Measurements from ENCODE around the gene COBL. TPM values are rescaled to one million over a fixed set of nuclear protein-coding genes. Genes with fewer than 3 reads are reported as not detected.

COBL gene
- total RNA-seq, 4 donors from 2014 or later: 50.2 to 156 (median 65.1) TPM

DNA sequence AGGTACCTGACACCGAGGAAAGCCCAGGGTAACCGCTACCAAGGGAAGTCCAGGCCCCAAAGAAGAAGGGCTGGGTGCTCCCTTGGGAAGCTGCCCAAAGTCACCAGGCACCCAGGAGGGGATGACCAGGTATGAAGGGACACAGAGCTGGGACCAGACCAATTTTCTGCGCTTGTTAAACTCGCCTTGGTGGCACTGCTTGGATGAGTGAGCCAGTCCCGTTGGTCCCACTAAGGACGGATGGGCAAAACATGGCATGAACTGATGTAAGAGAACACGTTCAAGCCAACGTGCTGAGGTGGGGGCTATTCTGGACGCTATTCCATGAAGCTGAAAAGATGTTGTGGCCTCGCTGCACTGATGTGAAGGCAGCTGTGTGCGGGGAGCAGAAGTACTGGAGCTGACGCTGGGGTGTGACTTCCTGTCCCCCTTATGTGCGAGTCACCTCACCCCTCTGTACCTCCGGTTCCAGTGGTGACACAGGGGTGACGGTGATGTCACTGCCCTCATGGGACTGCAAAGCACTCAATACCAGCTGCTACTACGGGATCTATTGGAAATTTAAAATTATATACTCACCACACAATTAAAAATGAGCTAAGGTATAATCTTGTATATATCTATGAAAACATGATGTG is 73.6 kb downstream of the COBL start:
- TF ChIP-seq, protein P1, sequence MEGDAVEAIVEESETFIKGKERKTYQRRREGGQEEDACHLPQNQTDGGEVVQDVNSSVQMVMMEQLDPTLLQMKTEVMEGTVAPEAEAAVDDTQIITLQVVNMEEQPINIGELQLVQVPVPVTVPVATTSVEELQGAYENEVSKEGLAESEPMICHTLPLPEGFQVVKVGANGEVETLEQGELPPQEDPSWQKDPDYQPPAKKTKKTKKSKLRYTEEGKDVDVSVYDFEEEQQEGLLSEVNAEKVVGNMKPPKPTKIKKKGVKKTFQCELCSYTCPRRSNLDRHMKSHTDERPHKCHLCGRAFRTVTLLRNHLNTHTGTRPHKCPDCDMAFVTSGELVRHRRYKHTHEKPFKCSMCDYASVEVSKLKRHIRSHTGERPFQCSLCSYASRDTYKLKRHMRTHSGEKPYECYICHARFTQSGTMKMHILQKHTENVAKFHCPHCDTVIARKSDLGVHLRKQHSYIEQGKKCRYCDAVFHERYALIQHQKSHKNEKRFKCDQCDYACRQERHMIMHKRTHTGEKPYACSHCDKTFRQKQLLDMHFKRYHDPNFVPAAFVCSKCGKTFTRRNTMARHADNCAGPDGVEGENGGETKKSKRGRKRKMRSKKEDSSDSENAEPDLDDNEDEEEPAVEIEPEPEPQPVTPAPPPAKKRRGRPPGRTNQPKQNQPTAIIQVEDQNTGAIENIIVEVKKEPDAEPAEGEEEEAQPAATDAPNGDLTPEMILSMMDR (IDR thresholded peaks at IDR 0.05): no peak
- no peak for TF ChIP-seq POLR2AphosphoS5 (IDR thresholded peaks at IDR 0.05)
- TF ChIP-seq POLR2A (IDR thresholded peaks at IDR 0.05): no peak
- TF ChIP-seq EP300 (IDR thresholded peaks at IDR 0.05): no peak
- no peak overlapping the region for H3K4me3 ChIP-seq
- no peaks in the 10 kb centered on the region for H3K4me1 ChIP-seq
- no peaks in the 10 kb centered on the region for H3K27me3 ChIP-seq
- DNase-seq (ENCODE audit: low spot score in 2 of 2): no peak
- H3K9me3 ChIP-seq: no peaks in the 10 kb centered on the region
- H3K36me3 ChIP-seq: no peaks in the 10 kb centered on the region
- H3K27ac ChIP-seq: no peak overlapping the region
- 82% methylated on average over 16 of the region's 16 CpGs for WGBS

DNA sequence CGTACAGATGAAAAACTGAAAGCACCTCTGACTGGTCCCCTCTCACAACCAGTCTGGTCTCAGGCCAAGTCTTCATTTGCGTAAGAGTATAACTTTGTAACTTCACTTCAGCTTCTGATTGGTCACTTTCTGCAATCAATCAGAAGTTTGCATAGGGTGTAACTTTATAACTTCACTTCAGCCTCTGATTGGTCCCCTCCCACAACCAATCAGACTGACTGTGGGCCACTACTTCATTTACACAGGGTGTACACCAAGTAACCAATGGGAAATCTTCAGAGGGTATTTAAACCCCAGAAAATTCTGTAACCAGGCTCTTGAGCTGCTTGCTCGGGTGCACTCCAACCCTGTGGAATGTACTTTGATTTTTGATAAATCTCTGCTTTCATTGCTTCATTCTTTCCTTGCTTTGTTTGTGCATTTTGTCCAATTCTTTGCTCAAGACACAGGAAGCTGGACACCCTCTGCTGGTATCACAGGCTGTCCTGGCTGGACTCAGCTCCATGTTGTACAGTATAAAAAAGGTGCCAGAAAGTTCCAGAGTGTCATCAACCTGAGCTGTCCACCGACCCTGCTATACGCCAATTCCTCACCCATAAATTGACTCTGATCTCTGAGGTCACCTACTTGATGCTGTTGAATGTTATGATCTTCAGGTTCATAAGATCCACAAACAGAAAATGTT is 74.5 kb downstream of the COBL start:
- Histone ChIP-seq H3K9me3 (no peaks in the 10 kb centered on the region), H3K4me3 (no peak overlapping the region), H3K27ac (no peak overlapping the region), H3K4me1 (no peaks in the 10 kb centered on the region), H3K36me3 (no peaks in the 10 kb centered on the region), H3K27me3 (no peaks in the 10 kb centered on the region)
- 84% methylated on average over 5 of the region's 5 CpGs for WGBS
- DNase-seq (ENCODE audit: low spot score in 2 of 2): no peak
- TF ChIP-seq EP300 (IDR thresholded peaks at IDR 0.05): no peak
- no peak for TF ChIP-seq POLR2A (IDR thresholded peaks at IDR 0.05)
- TF ChIP-seq, protein P1 (IDR thresholded peaks at IDR 0.05): no peak
- no peak for TF ChIP-seq POLR2AphosphoS5 (IDR thresholded peaks at IDR 0.05)

DNA sequence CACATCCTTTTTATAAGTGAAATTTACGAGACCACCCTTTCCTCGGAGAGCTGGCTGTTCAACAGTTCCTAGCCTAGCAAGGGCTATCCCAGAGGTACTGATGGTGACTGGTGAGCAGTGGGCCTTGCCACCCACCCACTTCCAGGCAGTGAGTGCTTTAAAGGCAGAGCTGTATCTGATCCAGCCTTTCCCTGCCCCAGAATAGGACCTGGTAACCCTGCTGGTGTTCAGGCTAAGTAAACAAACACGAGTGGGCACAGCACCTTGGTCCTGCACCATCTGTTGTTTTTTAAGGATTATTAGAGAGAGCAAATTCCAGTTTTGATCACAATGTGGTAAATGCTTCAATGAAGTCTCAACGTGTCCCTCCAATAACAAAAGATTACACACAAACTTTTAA is 75.7 kb downstream of the COBL start:
- H3K27me3 ChIP-seq: no peaks in the 10 kb centered on the region
- no peak overlapping the region for H3K4me3 ChIP-seq
- no peaks in the 10 kb centered on the region for H3K36me3 ChIP-seq
- H3K4me1 ChIP-seq: no peaks in the 10 kb centered on the region
- DNase-seq (ENCODE audit: low spot score in 2 of 2): no peak
- H3K27ac ChIP-seq: no peak overlapping the region
- TF ChIP-seq, protein P1 (IDR thresholded peaks at IDR 0.05): no peak
- TF ChIP-seq POLR2A (IDR thresholded peaks at IDR 0.05): no peak
- no peak for TF ChIP-seq POLR2AphosphoS5 (IDR thresholded peaks at IDR 0.05)
- no peak for TF ChIP-seq EP300 (IDR thresholded peaks at IDR 0.05)
- 89% methylated on average over 4 of the region's 4 CpGs for WGBS
- no peaks in the 10 kb centered on the region for H3K9me3 ChIP-seq

DNA sequence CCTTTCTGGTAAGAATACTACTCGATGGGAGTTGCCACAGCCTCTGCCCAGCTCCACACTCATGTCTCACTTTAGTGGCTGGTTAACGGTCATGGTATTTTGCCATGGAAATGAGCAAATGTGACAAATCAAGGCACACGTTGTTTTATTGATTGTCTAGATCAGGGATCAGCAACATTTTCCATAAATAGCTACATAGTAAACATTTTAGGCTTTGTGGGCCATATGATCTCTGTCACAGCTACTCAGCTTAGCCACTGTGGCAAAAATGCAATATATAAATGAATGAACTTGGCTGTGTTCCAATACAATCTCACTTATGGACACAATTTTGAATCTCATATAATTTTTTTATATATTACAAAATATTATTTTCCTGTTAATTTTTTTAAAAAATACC is 76.9 kb downstream of the COBL start:
- TF ChIP-seq POLR2A (IDR thresholded peaks at IDR 0.05): no peak
- TF ChIP-seq EP300 (IDR thresholded peaks at IDR 0.05): no peak
- TF ChIP-seq, protein P1 (IDR thresholded peaks at IDR 0.05): no peak
- no peak for TF ChIP-seq POLR2AphosphoS5 (IDR thresholded peaks at IDR 0.05)
- WGBS: 88% methylated on average over 3 of the region's 3 CpGs
- DNase-seq (ENCODE audit: low spot score in 2 of 2): no peak
- H3K4me3 ChIP-seq: no peak overlapping the region
- H3K27me3 ChIP-seq: no peaks in the 10 kb centered on the region
- H3K36me3 ChIP-seq: no peaks in the 10 kb centered on the region
- no peak overlapping the region for H3K27ac ChIP-seq
- no peaks in the 10 kb centered on the region for H3K9me3 ChIP-seq
- no peaks in the 10 kb centered on the region for H3K4me1 ChIP-seq

DNA sequence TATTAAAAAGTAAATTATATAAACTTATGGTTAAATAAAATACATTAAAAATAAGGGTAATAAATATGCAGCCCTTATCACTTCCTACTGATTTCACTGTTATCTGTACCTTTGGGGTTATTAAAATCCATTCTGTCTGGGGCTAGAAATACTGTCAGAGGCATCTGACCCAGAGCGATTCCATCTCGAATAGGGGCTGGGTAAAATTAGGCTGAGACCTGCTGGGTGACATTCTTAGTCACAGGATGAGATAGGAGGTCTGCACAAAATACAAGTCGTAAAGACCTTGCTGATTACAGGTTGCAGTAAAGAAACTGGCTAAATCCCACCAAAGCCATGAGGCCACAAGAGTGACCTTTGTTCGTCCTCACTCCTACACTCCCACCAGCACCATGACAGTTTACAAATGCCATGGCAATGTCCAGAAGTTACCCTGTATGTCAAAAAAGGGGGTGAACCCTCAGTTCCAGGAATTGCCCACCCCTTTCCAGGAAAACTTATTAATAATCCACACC is 77.6 kb downstream of the COBL start:
- Histone ChIP-seq H3K27me3 (no peaks in the 10 kb centered on the region), H3K27ac (no peak overlapping the region), H3K36me3 (no peaks in the 10 kb centered on the region), H3K4me3 (no peak overlapping the region), H3K9me3 (no peaks in the 10 kb centered on the region), H3K4me1 (no peaks in the 10 kb centered on the region)
- 71% methylated on average over 4 of the region's 4 CpGs for WGBS
- no peak for DNase-seq (ENCODE audit: low spot score in 2 of 2)
- TF ChIP-seq, protein P1 (IDR thresholded peaks at IDR 0.05): no peak
- TF ChIP-seq EP300 (IDR thresholded peaks at IDR 0.05) (no peak), POLR2AphosphoS5 (IDR thresholded peaks at IDR 0.05) (no peak), POLR2A (IDR thresholded peaks at IDR 0.05) (no peak)

Measured in suprapubic skin (tissue), 4 donors.